Stimulated activated CD8-positive, alpha-beta memory T cell treated with anti-CD3 and anti-CD28 coated beads, Interleukin-2, amount 100 ng/mL, for 1 hour (primary cell): ENCODE results near the gene CTBP2.

ENCODE experiments used
- DNase-seq, 2 donors: peaks; one replicate each; pipeline ENCODE4 v3.0.0-alpha.2; 2020; ENCODE audit warnings: low read depth in 2 of 2

CTBP2 gene

GRCh38 chr10:125144693-125145623 lies 15.4 kb downstream of the CTBP2 start:
- no peak for DNase-seq

GRCh38 chr10:125144206-125144605 lies 16.2 kb downstream of the CTBP2 start:
- no peak for DNase-seq

DNA sequence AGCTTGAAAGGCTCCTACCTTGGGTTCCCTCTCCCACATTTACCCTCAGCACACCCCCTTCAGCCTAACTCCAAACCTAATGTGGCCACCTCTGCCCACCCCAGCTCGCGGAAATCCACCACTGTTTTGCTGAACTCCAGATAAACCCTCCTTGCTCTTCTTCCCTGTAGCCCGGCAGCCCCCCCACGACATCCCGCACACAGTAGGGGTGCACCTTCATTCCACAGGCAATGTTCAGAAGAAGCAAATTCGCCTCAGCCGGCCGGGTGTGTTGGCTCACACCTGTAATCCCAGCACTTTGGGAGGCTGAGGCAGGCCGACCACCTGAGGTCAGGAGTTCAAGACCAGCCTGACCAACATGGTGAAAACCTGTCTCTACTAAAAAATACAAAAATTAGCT lies 17.4 kb downstream of the CTBP2 start:
- DNase-seq: no peak

GRCh38 chr10:125141860-125142484 lies 18.4 kb downstream of the CTBP2 start:
- DNase-seq: no peak

DNA sequence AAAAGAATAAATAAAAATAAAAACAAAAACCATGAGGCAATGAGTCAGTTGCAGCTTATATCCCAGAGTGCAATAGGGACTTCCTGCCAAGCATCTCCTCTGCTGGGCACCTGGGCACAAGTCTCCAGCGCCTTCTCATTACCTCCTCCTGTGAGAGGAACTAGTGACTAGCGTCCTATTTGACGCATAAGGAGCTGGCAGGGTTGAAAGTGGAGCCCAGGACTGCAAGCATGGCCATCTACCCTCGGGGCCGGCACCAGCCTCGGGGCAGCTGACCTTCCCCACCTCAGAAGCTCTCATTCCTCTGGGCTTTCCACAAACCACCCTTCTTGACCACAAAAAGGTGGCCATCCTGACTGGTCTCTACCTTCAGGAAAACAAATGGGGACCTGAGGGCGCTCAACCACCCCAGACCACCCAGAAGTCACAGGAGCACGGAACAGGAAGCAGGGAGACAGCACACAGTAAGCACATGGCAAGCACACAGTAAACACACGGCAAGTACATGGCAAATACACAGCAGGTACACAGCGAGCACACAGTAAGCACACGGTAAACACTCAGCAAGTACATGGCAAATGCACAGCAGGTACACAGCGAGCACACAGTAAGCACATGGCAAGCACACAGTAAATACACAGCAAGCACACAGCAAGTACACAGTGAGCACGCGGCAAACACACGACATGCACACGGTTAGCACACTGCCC lies 19.1 kb downstream of the CTBP2 start:
- DNase-seq: no peak

DNA sequence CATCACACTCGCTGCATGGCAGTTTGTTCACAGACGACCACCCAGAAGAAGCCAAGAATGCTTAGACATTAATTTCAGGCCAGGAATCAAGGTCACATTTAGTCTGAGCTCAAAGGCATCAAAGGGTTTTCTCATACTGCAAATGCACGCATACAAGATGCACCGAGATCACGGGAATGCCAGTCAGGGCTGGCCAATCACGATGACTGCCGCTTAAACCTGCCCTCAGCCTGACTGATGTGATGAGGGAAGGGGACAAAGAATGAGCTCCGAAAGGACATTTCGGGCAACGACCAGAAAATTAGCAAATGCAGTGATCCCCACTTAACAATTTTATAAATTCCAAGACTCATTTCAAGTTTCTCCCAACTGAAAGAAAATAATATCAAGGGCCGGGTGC lies 20.2 kb downstream of the CTBP2 start:
- no peak for DNase-seq

GRCh38 chr10:125137601-125138438 lies 22.5 kb downstream of the CTBP2 start:
- DNase-seq: no peak

DNA sequence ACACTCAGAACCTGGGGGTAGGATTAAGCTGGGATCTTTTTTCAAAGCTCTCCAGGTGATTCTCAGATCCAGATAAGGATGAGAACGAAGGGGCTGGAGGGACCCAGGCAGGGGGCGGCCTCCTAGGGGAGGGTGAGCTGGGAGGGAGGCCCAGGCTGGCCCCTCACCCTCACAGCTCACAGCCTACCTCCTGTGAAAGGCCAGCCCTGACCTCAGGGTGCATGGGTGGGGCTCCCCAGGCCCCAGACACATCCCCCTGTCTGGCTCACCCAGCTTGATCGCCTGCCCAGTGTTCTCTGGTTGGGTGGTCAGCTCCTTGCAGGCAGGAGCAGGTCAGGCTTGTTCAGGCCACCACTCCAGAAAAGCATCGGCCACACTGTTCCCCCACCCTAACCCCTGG lies 24.3 kb downstream of the CTBP2 start:
- no peak for DNase-seq

DNA sequence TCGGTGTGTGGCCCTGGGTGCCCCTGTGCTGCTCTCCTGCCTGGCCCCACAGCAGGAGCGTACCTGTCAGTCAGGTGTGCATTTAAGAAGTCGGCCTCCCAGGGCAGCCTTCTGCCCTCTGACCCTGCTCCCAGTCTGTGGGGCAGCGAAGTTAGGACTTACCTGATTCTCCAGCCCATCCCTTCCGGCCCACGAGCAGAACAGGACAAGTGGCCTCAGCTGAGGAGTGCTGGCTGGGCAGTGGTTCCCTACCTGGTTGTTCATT lies 24.7 kb downstream of the CTBP2 start:
- DNase-seq: no peak

DNA sequence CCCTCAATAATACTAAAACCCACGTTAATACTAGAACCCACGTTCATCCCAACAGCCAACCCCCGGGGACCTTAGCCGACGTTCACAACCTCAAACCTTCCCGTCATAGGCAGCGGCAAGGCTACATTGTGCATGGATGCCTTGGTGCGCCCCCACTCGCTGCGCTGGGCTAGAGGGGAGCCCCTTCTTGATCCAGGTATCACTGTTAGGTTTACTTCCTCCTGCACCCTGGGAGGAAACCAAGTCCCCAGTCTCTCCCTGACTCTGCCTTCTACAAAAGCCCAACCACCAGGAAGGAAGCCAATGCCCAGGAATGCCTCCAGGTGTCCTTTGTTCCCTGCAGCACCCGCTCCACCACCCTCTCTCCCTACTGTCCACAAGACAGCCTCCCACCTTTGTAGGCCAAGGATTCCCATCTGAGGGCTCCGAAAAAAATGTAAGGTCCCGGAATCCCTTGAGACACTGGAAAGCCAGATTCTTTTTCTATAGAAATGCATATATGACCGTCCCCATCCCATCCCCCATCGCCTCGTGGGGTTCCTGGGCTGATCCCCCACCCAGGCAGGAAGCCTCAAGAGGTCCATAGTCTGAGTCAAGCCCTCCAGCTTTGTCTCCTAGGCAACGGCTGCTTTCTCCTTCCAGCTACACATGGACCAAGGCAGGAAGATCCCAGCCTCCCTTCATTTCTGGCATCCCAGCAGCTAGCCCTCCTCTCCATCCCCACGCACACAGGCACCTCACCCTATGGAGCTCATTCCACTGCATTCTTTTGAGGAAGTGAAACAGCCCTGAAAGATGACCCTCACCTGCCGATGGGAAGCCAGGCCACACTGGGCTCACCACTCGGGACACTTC lies 25.2 kb downstream of the CTBP2 start:
- no peak for DNase-seq

- no peak for DNase-seq
Observed at GRCh38 chr10:125134483-125134848, 25.9 kb downstream of the CTBP2 start.

- no peak for DNase-seq
Observed at GRCh38 chr10:125133696-125134482, 26.5 kb downstream of the CTBP2 start.

DNA sequence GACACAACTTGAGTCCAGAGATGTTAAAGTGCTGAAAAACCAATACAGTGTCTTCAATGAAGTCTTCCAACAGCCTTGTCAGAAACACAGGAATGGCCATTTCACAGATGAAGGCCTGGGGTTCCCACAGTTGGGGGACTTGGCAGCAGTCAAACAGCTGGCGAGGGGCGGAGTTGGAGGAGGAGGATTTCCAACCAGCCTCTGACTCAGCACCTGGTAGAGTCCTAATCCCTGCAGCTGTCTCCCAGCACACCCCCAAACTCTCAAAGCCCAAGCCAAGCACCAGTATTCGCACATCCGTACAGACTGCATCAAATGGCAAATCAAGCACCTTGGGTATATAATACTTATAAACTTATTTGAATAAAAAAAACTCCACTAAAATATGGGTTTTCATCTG lies 28.0 kb downstream of the CTBP2 start:
- no peak for DNase-seq

DNA sequence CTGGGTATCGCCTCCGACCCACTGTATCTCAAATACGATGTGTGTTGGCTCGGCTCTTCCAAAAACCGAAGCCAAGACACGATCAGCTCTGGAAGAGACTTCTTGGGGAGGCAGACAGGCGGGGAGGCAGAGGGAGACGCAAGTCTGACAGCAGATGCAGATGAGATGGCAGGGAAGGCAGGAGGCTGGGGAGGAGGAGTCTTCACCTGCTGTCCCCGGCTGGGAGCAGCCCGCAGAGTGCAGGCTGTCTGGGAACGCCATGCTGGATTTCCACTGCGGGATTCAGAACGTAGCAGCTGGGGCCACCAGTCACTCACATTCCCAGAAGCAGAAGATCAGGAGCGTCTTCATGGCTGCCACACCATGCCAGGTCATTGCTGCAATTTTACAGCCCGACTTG lies 29.4 kb downstream of the CTBP2 start:
- DNase-seq: no peak

DNA sequence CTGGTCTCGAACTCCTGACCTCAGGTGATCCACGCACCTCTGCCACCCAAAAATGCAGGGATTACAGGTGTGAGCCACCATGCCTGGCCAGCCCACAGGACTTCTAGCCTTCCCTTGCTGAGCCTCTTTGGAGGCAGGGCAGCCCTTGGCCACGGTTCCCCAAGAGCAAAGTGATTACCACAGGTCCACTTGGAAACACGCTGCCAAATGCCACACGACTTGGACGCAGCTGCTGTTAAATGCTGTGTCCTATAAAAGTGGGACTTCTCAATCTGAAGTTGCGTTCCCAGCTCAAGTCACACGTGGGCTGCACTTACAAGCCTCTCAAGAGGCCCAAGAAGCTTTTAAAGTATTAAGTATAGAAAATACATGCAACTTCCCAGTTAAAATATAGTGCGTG lies 30.1 kb downstream of the CTBP2 start:
- DNase-seq: no peak

- DNase-seq: no peak
Observed at GRCh38 chr10:125129076-125129458, 31.3 kb downstream of the CTBP2 start.

DNA sequence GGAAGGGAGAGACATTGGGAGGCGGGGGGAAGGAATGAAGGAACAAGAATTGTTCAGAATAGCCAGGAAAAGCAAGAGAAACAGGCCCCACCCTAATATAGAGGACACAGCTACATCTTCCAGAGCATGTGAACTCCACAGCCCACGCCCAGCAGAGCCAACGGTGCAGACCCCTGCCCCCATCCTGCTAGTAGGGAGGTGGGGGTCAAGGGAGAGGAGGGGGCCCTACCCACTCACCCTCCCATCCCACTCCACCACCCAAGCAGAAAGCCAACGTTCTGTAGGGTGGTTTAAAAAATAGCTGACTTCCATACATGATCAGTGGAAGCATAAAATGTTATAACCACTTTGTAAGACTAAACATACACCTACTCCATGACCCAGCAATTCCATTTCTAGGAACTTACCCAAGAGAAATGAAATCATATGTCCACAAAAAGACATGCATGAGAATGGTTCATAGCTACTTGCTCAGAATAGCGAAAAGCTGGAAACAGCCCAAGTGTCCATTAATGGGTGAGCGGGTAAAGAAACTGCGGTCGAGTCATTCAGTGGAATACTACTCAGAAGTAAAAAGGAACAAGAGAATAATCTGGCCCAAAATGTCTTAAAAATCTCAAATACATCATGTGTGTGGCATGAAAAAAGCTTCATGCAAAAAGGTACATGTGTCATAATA lies 31.8 kb downstream of the CTBP2 start:
- no peak for DNase-seq

- DNase-seq: no peak
Observed at GRCh38 chr10:125127986-125128385, 32.4 kb downstream of the CTBP2 start.

DNA sequence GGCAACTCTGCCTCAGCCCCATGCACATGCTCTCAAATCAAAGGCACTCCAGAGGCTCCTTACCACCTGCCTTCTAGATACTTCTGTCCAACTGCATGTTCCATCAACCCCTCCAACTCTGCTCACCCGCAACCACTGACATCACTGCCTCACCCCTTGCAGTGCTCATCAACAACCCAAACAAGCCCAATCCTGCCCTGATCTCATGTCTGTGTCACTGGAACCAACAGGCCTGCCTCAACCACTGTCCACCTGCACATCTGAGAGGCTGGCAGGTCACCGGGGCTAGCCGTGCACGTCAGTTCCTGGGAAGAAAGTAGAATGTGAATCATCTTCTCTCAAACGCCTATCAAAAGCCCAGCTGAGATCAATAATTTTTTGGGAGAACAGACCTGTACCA lies 33.3 kb downstream of the CTBP2 start:
- DNase-seq: no peak
